ENCODE measurements around the gene SLC12A5.

GRCh38 chr20:46022411-46023147, 6.4 kb upstream of the SLC12A5 start:
- TF ChIP-seq, protein P1, sequence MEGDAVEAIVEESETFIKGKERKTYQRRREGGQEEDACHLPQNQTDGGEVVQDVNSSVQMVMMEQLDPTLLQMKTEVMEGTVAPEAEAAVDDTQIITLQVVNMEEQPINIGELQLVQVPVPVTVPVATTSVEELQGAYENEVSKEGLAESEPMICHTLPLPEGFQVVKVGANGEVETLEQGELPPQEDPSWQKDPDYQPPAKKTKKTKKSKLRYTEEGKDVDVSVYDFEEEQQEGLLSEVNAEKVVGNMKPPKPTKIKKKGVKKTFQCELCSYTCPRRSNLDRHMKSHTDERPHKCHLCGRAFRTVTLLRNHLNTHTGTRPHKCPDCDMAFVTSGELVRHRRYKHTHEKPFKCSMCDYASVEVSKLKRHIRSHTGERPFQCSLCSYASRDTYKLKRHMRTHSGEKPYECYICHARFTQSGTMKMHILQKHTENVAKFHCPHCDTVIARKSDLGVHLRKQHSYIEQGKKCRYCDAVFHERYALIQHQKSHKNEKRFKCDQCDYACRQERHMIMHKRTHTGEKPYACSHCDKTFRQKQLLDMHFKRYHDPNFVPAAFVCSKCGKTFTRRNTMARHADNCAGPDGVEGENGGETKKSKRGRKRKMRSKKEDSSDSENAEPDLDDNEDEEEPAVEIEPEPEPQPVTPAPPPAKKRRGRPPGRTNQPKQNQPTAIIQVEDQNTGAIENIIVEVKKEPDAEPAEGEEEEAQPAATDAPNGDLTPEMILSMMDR (IDR thresholded peaks at IDR 0.05) = peak; percentile 76 to 88 (median 80)
- TF ChIP-seq POLR2A (IDR thresholded peaks at IDR 0.05) = no peak
